GM21723 (cell line): ENCODE data around the gene KLK6.
A peak's percentile ranks its signal among the peaks of the same experiment; 100 is the strongest.

ENCODE experiments used
- ATAC-seq: cut with Tn5 transposase; IDR thresholded peaks from one replicate; pipeline ENCODE4 v1.9.1; 2021; ENCODE audit warnings: mild to moderate bottlenecking, moderate library complexity; ENCODE audit not compliant: unreplicated experiment

KLK6 gene

GRCh38 chr19:50912727-50913716 lies 56.4 kb downstream of the KLK6 start:
- no peak for ATAC-seq

GRCh38 chr19:50912102-50912599 lies 57.2 kb downstream of the KLK6 start:
- ATAC-seq, result no peak

GRCh38 chr19:50911206-50912101 lies 57.9 kb downstream of the KLK6 start, which contains the start of gene KLK4:
Gene KLK4 (minus strand): TSS chr19:50911395. CDS start chr19:50910738, 657 bp downstream.
- ATAC-seq, result no peak

GRCh38 chr19:50910722-50911121 lies 58.7 kb downstream of the KLK6 start:
- no peak for ATAC-seq

- ATAC-seq, result peak; percentile 80
Observed at GRCh38 chr19:50909240-50910070, 59.9 kb downstream of the KLK6 start.
